HG02642 (cell line): ENCODE measurements around the gene FHIT.

Experiments
- ATAC-seq: cut with Tn5 transposase; IDR thresholded peaks from one replicate; pipeline ENCODE4 v1.9.1; 2021; ENCODE audit warnings: mild to moderate bottlenecking; ENCODE audit not compliant: unreplicated experiment, poor library complexity

The FHIT gene

DNA sequence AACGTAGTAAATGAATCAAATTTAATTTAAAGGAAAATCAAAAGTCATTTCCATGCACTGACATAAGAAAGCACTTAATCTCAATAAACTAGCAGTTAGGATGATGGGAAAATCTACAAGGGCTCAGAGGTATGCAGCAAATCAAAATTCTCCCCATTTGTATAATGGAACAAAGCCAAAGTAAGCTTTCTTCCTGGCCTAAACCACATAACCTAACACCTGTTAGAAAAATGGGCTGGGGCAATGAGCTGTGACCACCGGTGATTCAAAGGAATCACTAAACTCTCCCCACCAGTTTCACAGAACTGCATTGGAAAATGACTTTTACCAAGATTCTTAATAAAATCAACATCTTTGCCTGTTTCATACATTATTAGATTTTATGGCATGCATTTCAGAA is 1024.3 kb downstream of the FHIT start:
- no peak for ATAC-seq

DNA sequence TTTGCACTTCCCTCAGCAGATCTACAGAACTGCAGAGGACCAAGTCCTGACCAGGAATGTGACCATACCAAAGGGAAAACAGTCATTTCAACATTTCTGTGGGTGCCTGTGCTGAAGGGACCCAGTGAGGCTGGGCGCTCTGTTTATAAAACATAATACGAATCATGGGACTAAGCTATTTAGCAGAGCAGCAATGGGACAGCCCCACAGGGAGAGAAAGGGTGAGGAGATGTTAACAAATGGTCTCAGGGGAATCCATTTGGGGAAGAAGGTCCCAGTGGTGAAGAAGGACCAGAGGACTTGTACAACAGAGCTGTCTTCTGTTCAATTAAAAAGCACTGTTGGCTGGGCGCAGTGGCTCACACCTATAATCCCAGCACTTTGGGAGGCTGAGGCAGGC is 1025.4 kb downstream of the FHIT start:
- no peak for ATAC-seq

- ATAC-seq = no peak
Measured at GRCh38 chr3:60220768-60221167, 1030.5 kb downstream of the FHIT start.

DNA sequence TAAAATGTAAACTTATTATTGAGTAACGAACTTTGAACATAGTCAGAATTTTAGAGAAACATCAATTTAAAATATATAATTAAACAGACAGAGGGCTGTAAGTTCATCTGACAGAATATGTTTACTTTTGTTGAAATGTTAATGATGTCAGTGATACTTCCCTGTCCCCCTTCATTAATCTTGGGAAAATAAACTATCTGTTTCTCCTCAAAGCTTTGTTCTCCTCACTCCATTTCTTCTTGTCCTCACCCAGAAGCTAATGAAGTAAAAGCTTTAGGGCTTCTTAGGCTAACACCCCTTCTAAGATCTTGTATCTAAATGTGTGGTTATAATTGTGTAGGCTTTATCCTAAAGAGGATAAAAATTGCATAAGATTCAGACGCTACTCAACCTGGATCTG is 1031.8 kb downstream of the FHIT start:
- no peak for ATAC-seq

GRCh38 chr3:60217156-60217911 is 1033.9 kb downstream of the FHIT start:
- no peak for ATAC-seq

- ATAC-seq = no peak
Measured at GRCh38 chr3:60216462-60217075, 1034.7 kb downstream of the FHIT start.

GRCh38 chr3:60215946-60216345 is 1035.3 kb downstream of the FHIT start:
- no peak for ATAC-seq

- ATAC-seq = no peak
Measured at GRCh38 chr3:60207905-60208304, 1043.3 kb downstream of the FHIT start.

DNA sequence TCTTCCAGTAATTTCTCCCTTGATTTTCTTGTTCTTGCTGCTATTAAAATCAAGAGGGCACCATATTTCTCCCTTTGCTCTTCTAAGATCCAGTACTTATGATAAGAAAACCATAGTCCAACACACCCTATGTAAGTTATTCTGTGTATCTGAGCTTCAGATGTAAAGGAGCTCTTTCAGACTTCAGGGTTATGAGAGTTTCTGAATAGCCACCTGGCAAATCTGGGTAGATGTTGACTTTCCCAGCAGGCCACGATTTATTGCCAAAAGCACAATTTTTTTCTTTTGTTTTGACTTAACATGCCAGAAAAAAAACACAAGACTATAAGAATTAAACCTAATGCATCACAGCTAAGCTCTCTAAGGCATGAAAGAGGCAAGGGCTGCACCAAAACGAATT is 1045.0 kb downstream of the FHIT start:
- no peak for ATAC-seq

GRCh38 chr3:60202052-60202726 is 1049.1 kb downstream of the FHIT start:
- ATAC-seq = no peak

DNA sequence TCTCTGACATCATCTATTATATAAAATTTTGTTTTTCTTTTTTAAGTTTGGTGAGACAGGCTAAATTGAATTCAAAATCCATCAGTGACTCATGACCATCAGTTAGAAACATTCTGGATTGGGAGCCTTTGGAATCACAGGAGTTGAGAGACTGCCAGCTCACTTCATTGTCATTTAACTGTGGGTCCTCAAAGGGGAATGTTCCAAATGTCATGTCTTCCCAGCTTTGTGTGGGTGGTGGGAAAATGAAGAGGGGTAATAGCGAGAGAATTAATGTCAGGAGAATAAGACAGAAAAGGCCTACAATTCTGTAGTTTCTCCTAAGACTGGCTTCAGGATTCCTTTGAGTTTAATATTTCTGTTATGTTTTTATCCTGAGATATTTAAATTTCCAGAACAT is 1051.9 kb downstream of the FHIT start:
- ATAC-seq = no peak

GRCh38 chr3:60198179-60198720 is 1053.0 kb downstream of the FHIT start:
- no peak for ATAC-seq

DNA sequence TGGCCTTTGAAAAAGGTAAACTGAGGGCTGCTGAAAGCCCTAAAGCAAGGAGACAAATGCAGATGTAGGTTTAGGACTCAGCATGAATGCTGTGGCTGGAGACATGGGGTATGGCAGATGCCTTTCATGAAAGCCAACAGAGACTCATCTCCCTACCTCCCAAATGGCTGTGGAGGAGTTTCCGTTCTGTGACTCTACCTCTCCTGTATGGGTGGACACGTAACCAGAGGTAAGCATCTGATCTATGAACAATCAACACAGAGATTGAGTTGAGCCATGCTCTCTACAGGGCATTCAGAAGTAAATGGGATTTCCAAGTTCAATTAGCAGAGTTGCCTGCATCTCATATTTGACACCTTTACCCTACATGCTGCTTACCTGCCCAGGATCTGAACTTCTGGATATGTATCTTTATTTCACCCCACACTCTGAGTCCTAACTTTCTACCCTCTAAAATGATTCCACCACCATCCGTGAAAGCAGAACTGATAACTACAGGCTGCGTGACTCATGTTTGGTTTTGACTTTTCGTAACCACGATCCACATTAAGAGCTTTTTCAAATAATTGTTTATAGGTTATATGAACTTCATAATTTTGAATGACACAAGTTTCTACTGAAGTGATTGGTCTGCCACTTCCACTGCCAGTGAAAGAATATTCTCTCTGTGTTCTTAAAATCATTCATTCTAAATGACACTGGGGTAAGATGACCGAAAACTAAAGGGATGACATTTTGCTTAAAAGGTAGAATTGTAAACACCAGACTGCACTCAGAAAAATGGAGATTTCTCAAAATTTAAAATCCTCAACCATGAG is 1058.7 kb downstream of the FHIT start:
- ATAC-seq = no peak

- ATAC-seq = no peak
Measured at GRCh38 chr3:60190073-60190472, 1061.2 kb downstream of the FHIT start.

DNA sequence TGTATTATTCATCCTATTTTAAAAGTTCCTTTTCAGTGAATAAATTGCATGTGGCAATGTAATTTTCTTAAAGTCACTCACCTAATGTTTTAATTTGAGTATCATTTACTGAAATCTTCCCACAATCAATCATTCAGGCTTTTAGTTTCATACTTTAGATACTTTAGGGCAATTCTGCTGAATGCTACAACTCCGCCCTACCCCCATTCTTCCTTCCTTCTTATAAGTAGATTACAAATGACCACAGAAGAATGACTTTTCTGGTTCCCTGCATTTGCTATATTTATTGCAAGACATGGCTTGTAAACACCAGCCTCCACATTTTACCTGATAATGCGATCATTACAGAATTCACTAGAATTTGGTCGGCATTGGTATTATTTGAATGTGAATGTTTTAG is 1061.9 kb downstream of the FHIT start:
- ATAC-seq = no peak

DNA sequence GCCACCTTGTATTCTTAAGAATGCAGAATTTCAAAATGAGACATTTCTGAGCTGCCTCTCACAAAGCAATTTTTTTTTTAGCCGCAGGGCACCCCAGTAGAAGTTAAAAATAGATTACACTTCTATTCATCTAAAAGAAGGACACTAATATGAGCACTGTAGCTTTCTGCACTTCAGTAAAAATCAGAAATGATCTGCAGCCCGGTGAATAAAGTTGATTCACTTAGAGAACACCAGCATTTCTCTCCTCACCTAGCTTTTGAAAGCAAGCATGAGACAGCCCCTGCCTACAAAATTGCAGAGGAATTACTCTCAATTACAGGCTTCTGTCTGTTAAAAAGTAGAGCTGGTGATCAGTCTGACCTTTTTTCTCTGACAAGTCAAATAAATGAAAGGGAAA is 1062.4 kb downstream of the FHIT start:
- ATAC-seq = no peak

- ATAC-seq = no peak
Measured at GRCh38 chr3:60187343-60187742, 1063.9 kb downstream of the FHIT start.

DNA sequence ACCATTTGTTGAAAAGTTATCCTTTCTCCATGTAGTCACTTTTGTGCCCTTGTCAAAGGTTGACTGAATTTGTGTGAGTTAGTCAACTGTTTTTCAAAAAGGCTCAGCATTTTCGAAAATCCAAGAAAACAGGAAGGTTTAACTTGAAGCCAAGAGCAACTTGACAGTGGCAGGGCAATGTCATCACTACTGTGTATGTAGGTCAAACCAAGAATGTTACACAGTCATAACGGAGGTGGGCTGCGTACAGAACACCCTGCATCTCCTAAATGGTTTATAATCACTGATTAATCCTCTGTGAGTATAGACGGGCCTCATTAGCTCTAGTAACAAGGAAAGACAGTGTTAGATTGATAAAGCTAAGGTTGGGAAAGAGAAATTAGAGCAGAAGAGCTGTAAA is 1064.9 kb downstream of the FHIT start:
- ATAC-seq = no peak

DNA sequence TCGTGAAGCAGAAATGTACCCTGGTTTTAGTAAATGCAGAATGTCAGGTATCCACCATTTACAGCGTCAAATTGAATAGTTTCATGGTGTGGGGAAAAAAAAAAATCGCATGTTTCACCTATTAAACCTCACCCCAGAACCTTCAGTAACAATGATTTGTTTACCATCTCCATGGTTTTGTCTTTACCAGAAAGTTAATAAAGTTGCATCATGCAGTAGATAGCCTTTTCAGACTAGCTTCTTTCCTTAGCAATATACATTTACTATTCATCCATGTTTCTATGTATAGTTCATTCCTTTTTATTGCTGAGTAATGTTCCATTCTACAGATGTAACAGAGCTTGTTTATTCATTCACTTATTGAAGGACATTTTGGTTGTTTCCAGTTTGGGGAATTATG is 1066.1 kb downstream of the FHIT start:
- no peak for ATAC-seq

DNA sequence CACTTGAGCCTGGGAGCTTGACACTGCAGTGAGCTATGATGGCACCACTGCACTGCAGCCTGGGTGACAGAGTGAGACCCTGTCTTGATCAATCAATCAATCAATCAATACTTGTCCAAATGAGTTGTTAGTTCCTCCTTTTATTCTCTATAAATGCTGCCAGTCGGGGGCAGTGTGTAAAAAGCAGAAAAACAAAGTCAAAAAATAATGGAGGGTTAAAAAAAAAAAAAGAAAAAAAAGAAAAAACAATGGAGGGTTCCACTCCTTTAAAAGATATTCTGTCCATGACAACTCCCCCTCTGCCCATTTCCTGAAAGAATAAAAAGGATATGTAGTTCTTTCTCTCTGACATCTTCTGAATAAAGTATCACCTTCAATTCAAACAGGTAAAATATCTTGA is 1068.6 kb downstream of the FHIT start:
- ATAC-seq = no peak
